HepG2 (cell line): ENCODE measurements around the gene UBXN2A. TPM values are rescaled to one million over a fixed set of nuclear protein-coding genes. Genes with fewer than 3 reads are reported as not detected.

ENCODE experiments used
- ATF6 ChIP-seq: sonication (generic); formaldehyde crosslinking; conservative IDR thresholded peaks from 2 replicates; pipeline ENCODE4 v1.4.0; 2020; ENCODE audit warnings: missing genetic modification reagents
- ATM ChIP-seq: fragments of 450-650 bp; IDR thresholded peaks from 2 replicates; pipeline ENCODE4 v1.7.1; 2017; ENCODE audit warnings: mild to moderate bottlenecking, borderline replicate concordance
- FOXK1 ChIP-seq: sonication (generic); formaldehyde crosslinking; IDR thresholded peaks from 2 replicates; pipeline ENCODE4 v1.4.0; 2020; ENCODE audit warnings: low read depth, missing genetic modification reagents, borderline replicate concordance
- KIAA2018 ChIP-seq: sonication (generic); formaldehyde crosslinking; IDR thresholded peaks from 2 replicates; pipeline ENCODE4 v1.5.0; 2020; ENCODE audit warnings: mild to moderate bottlenecking, missing genetic modification reagents, borderline replicate concordance
- NFKB2 ChIP-seq: sonication (generic); formaldehyde crosslinking; IDR thresholded peaks from 2 replicates; pipeline ENCODE4 v1.4.0; 2020; ENCODE audit warnings: missing genetic modification reagents, borderline replicate concordance
- RFXAP ChIP-seq: sonication (generic); formaldehyde crosslinking; IDR thresholded peaks from 2 replicates; pipeline ENCODE4 v1.4.0; 2020; ENCODE audit warnings: missing genetic modification reagents, borderline replicate concordance
- SNAPC2 ChIP-seq: sonication (generic); formaldehyde crosslinking; IDR thresholded peaks from 2 replicates; pipeline ENCODE4 v1.8.1; 2022; ENCODE audit warnings: mild to moderate bottlenecking, missing genetic modification reagents
- TCF12 ChIP-seq, 2 experiments: fragments of 450-650 bp in 1 of 2; sonication (generic) in 1 of 2; formaldehyde crosslinking in 1 of 2; IDR thresholded peaks; 2 replicates each; pipeline versions ENCODE4 v1.6.1 to v1.8.0; 2017 to 2022; ENCODE audit warnings: antibody characterized with exemption in 1 of 2, mild to moderate bottlenecking in 1 of 2, missing genetic modification reagents in 1 of 2, moderate library complexity in 1 of 2
- ZIK1 ChIP-seq: sonication (generic); formaldehyde crosslinking; IDR thresholded peaks from 2 replicates; pipeline ENCODE4 v1.5.0; 2020; ENCODE audit warnings: mild to moderate bottlenecking, low read depth, missing genetic modification reagents, borderline replicate concordance
- ZNF12 ChIP-seq: sonication (generic); formaldehyde crosslinking; IDR thresholded peaks from 2 replicates; pipeline ENCODE4 v1.5.0; 2020; ENCODE audit warnings: missing genetic modification reagents
- ZNF432 ChIP-seq: sonication (generic); formaldehyde crosslinking; IDR thresholded peaks from 2 replicates; pipeline ENCODE4 v1.5.0; 2020; ENCODE audit warnings: missing genetic modification reagents, mild to moderate bottlenecking, borderline replicate concordance
- ZNF44 ChIP-seq: sonication (generic); formaldehyde crosslinking; IDR thresholded peaks from 2 replicates; pipeline ENCODE4 v1.5.1; 2020; ENCODE audit warnings: mild to moderate bottlenecking, missing genetic modification reagents
- ZNF512 ChIP-seq: sonication (generic); formaldehyde crosslinking; IDR thresholded peaks from 2 replicates; pipeline ENCODE4 v1.4.0; 2020; ENCODE audit warnings: mild to moderate bottlenecking, missing genetic modification reagents
- polyA plus RNA-seq, 8 experiments: library from polyadenylated mRNA; depleted of rRNA in 3 of 8; stranded (reverse) in 7 of 8; unstranded in 1 of 8; fragments of >200 nt; fragmentation: Illumina TruSeq in 4 of 8; extraction: Trizol in 4 of 8; gene quantifications; 2 replicates each; pipeline versions ENCODE4 v1.2.1 to v1.2.3, GENCODE V29; 2011 to 2016; ENCODE audit warnings: low read depth in 4 of 8, missing spikeins in 1 of 8, mixed read lengths in 1 of 8; ENCODE audit not compliant: insufficient read depth in 1 of 8
- total RNA-seq, 5 experiments: library from RNA; depleted of rRNA; stranded (reverse); fragments of >200 nt; fragmentation: Illumina TruSeq; extraction: Trizol; gene quantifications; 2 replicates each; pipeline ENCODE4 v1.2.3, GENCODE V29; 2016; ENCODE audit warnings: low read depth in 1 of 5
- TF ChIP-seq, protein P1 (sequence below): sonication (generic); formaldehyde crosslinking; IDR thresholded peaks from 2 replicates; pipeline ENCODE4 v1.4.0; 2020; ENCODE audit warnings: missing genetic modification reagents

The UBXN2A gene
- total and polyA plus RNA-seq, 2 of the 13 experiments (the other 11 are each of a cell fraction or from before 2014, with no cell fraction given): 8.3 to 20.9 TPM

GRCh38 chr2:23940718-23941620, 706 bp downstream of the UBXN2A start (continued):
- TF ChIP-seq KIAA2018 (no peak), ATM (no peak), SNAPC2 (CRISPR knock-in tag) (no peak), ZNF512 (CRISPR knock-in tag) (no peak), NFKB2 (CRISPR knock-in tag) (no peak; the same call in 1 of the 2 replicates), RFXAP (CRISPR knock-in tag) (no peak), ZNF12 (CRISPR knock-in tag) (0 out of 2 replicates have a peak, but pooled peaks have one; percentile 38), ZNF44 (CRISPR knock-in tag) (no peak), FOXK1 (CRISPR knock-in tag) (no peak), ZIK1 (no peak), ATF6 (CRISPR knock-in tag) (no peak), TCF12 (IDR thresholded peaks at IDR 0.05) (no peak), TCF12 (CRISPR knock-in tag; IDR thresholded peaks at IDR 0.05) (no peak), ZNF432 (CRISPR knock-in tag) (no peak)
- TF ChIP-seq, protein P1, sequence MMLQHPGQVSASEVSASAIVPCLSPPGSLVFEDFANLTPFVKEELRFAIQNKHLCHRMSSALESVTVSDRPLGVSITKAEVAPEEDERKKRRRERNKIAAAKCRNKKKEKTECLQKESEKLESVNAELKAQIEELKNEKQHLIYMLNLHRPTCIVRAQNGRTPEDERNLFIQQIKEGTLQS (CRISPR knock-in tag): peak; percentile 38; the same call in 1 of the 2 replicates
